ENCODE data around the gene FAM124B.

DNA sequence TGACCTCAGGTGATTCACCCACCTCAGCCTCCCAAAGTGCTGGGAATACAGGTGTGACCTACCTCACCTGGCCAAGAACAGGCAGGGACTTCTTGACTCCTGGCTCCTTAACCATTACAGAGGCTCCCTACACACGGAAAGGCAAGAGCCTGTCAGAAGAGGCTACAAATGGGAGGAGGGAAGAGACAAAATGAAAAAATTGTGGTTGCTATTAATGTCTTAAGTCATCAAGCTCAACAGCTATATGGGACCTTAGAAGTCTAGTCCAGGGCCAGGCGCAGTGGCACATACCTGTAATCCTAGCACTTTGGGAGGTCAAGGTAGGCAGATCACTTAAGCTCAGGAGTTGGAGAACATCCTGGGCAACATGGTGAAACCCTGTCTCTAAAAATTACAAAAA, 11.5 kb upstream of the FAM124B start:
- TF ChIP-seq CTCF (IDR thresholded peaks at IDR 0.05; ENCODE audit: poor library complexity) (no peak), EZH2 (IDR thresholded peaks at IDR 0.05; ENCODE audit: borderline replicate concordance) (no peak)
